Stomach smooth muscle (tissue), 2 donors: ENCODE data around the gene DEK.

Experiments used
- H3K27ac ChIP-seq: one replicate; pipeline ENCODE4 v1.7.0; 2013; ENCODE audit warnings: mild to moderate bottlenecking, low read length, inconsistent platforms
- H3K27me3 ChIP-seq, 2 donors: one replicate each; pipeline ENCODE4 v1.7.0; 2013; ENCODE audit warnings: low read length in 2 of 2; ENCODE audit not compliant: insufficient read depth in 2 of 2, control insufficient read depth in 1 of 2
- H3K36me3 ChIP-seq, 2 donors: one replicate each; pipeline ENCODE4 v1.7.0; 2013; ENCODE audit warnings: low read length in 2 of 2; ENCODE audit not compliant: control insufficient read depth in 2 of 2, insufficient read depth in 2 of 2
- H3K4me1 ChIP-seq: one replicate; pipeline ENCODE4 v1.7.0; 2013; ENCODE audit warnings: low read length; ENCODE audit not compliant: control insufficient read depth, insufficient read depth
- H3K4me3 ChIP-seq, 2 donors: one replicate each; pipeline ENCODE4 v1.7.0; 2013; ENCODE audit warnings: low read length in 2 of 2
- H3K9ac ChIP-seq, 2 donors: one replicate each; pipeline ENCODE4 v1.7.0; 2013; ENCODE audit warnings: low read length in 2 of 2, mild to moderate bottlenecking in 1 of 2
- H3K9me3 ChIP-seq, 2 donors: one replicate each; pipeline ENCODE4 v1.7.0; 2013; ENCODE audit warnings: low read length in 2 of 2; ENCODE audit not compliant: control insufficient read depth in 2 of 2
- donor health status: healthy.
- donor health status: Pancreatic carcinoma.

DEK gene

DNA sequence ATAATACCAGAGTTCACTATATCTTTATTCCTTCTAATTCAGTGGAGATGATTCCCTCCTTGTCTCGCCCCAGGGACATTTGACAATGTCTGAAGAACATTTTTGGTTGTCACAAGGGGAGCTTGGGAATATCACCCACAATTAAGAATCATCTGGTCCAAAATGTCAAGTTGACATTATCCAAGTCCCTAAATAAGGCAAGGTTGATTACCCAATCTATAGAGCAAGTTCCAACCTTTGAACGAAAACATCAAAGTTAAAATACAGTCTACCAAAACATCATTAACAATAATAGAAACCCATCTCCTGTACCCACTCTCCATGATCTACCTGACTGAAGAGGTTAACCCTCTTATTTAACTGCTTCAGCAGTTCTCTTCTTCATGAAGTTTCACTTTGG, 15.6 kb downstream of the DEK start:
- Histone ChIP-seq H3K4me1 (no peaks in the 10 kb centered on the region), H3K9ac (no peak overlapping the region), H3K9me3 (no peaks in the 10 kb centered on the region), H3K36me3 (peaks cover 2 to 25% of the 10 kb centered on the region in 2 donors), H3K27ac (no peak overlapping the region), H3K4me3 (no peak overlapping the region), H3K27me3 (no peaks in the 10 kb centered on the region)

DNA sequence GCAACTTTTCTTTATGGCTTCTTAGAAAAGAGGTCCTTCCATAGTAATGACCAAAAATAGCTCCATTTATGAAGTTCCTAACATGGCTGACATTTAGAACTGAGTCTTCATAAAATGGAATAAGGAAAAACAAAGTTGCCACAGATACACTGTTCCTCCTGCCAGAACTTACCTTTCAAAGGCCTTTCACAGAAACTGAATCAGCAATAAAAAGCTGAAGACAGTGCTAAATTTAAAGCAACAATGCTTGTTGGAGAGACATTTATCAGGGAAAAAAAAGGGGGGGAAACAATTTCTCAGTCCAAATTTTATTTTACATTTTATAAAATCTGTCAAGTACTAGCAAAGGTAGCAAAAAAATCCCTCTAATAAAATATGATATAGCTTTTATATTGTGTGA, 17.3 kb downstream of the DEK start:
- peaks cover 12 to 33% of the 10 kb centered on the region in 2 donors for H3K36me3 ChIP-seq
- H3K9ac ChIP-seq = no peak overlapping the region
- H3K27me3 ChIP-seq = no peaks in the 10 kb centered on the region
- no peak overlapping the region for H3K4me3 ChIP-seq
- no peak overlapping the region for H3K27ac ChIP-seq
- H3K4me1 ChIP-seq = no peaks in the 10 kb centered on the region
- no peaks in the 10 kb centered on the region for H3K9me3 ChIP-seq

DNA sequence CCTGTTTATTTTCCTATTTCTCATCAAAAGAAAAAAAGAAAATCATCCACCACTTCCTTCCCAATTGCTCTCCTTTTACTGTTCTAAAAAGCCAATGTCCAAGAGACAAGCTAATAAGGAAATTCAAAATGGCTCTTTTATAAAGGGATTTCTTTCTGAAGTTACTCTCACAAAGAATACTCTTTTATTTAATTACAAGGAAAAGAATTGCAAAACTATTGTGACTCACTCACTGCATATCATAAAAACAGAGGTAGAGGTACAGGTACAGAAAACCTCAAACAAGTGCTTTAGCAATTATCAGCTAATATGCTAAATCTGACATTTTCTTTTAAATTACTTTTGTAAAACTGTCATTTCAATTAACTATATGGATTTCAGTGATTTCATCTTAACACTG, 18.1 kb downstream of the DEK start:
- Histone ChIP-seq H3K4me3 (no peak overlapping the region), H3K27ac (no peak overlapping the region), H3K9me3 (no peaks in the 10 kb centered on the region), H3K4me1 (no peaks in the 10 kb centered on the region), H3K9ac (no peak overlapping the region), H3K36me3 (peaks cover 13 to 29% of the 10 kb centered on the region in 2 donors), H3K27me3 (no peaks in the 10 kb centered on the region)

DNA sequence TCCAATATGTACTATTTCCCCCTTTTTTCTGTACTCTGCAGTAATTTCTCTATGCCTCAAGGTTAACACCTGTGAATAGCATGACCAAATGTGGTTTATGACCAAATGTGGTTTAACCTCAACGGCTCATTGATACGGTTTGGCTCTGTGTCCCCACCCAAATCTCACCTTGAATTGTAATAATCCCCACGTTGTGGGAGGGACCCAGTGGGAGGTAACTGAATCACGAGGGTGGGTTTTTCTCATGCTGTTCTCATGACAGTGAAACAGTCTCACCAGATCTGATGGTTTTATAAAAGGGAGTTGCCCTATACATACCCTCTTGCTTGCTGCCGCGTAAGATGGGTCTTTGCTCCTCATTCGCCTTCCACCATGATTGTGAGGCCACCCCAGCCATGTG, 18.7 kb downstream of the DEK start:
- H3K36me3 ChIP-seq = peaks cover 13 to 29% of the 10 kb centered on the region in 2 donors
- H3K27ac ChIP-seq = no peak overlapping the region
- no peaks in the 10 kb centered on the region for H3K27me3 ChIP-seq
- no peak overlapping the region for H3K4me3 ChIP-seq
- no peaks in the 10 kb centered on the region for H3K9me3 ChIP-seq
- H3K9ac ChIP-seq = no peak overlapping the region
- no peaks in the 10 kb centered on the region for H3K4me1 ChIP-seq

DNA sequence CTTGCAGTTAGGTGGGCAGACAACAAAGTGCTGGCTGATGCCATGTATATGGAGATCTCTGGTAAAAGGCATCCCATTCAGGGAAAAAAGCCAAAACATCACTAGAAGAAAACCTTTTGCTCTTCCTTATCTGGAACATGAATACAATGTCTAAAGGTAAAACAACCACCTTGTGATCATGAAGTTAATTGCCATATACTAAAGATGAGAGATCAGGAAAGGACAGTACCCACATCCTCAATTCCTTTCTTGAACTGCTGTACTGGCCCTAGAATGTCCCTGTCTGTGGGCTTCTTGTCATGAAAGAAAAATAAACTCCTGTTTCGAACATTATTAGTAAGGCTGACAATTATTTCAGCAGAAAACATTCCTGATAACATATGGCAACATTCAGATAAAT, 19.3 kb downstream of the DEK start:
- Histone ChIP-seq H3K27ac (no peak overlapping the region), H3K9ac (no peak overlapping the region), H3K4me3 (no peak overlapping the region), H3K36me3 (peaks cover 13 to 29% of the 10 kb centered on the region in 2 donors), H3K9me3 (no peaks in the 10 kb centered on the region), H3K27me3 (no peaks in the 10 kb centered on the region), H3K4me1 (no peaks in the 10 kb centered on the region)

DNA sequence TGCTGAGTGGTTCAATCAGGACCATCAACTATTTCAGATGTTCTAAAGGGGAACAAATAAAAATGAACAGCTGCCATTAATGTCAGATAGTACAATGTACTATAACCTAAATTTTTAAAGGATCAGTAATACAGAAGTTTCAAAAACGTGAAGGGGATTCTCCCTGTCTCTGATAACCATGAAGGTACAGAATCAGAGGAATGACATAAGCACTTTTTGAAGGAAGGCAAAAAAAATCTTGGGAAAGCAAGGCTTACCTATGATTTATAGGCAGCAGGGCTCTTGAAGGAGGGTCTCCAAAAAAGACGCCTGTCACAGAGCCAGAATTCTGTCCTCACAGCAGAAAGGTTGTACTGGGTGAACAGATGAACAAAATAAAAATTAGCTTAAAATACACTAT, 20.1 kb downstream of the DEK start:
- H3K27me3 ChIP-seq = no peaks in the 10 kb centered on the region
- no peak overlapping the region for H3K9ac ChIP-seq
- H3K4me3 ChIP-seq = no peak overlapping the region
- H3K36me3 ChIP-seq = peaks cover 13 to 28% of the 10 kb centered on the region in 2 donors
- no peaks in the 10 kb centered on the region for H3K4me1 ChIP-seq
- no peak overlapping the region for H3K27ac ChIP-seq
- no peaks in the 10 kb centered on the region for H3K9me3 ChIP-seq

DNA sequence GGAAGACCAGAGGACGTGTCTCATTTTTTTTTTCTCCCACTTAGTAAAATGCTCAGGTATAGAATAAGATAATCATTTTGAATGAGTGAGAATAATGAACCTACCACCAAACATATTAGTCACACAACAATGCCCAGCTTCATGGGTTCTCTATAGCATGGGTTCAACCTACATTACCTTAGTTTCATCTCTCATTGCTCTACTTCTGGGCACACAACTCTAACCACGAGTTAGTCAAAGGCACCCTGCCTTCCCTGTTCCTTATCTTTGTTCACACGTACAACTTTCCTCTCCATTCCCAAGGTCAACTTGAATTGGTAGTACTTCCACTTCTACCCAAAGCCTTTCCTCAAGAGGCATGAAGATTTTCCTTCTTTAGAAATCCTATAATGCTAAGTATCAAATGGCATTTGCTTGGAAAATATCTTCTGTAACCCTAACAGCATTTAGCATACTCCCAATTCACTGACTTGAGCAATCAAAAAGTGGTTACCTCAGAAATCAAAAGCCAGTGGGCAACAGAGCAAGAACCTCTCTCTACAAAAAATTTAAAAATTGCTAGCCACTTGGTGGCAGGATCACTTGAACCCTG, 20.9 kb downstream of the DEK start:
- Histone ChIP-seq H3K9me3 (no peaks in the 10 kb centered on the region), H3K36me3 (peaks cover 13 to 26% of the 10 kb centered on the region in 2 donors), H3K9ac (no peak overlapping the region), H3K27me3 (no peaks in the 10 kb centered on the region), H3K4me1 (no peaks in the 10 kb centered on the region), H3K27ac (no peak overlapping the region), H3K4me3 (no peak overlapping the region)

DNA sequence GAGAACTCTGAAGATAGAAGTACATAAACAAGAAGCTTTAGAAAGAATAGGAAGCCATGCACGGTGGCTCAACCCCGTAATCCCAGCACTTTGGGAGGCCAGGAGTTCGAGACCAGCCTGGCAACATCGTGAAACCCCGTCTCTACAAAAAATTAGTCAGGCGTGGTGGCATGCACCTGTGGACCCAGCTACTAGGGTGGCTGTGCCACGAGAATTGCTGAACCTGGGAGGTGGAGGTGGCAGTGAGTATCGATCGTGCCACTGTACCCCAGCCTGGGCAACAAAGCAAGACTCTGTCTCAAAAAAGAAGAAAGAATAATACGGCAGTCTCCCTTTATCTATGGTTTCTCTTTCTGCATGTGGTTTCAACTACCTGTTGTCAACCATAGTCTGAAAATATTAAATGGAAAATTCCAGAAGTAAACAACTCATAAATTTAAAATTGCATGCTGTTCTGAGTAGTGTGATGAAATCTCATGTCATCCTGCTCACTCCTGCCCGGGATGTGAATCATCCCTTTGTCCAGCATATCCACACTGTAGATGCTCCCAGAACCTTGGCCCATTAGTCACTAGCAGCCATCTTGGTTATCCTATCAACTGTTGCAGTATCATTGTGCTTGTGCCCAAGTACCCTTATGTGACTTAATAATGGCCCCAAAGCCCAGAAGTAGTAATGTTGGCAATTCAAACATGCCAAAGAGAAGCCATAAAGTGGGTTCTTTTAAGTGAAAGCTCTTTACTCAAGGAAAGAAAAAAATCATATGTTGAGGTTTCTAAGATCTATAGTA, 22.1 kb downstream of the DEK start:
- H3K36me3 ChIP-seq = peaks cover 13 to 23% of the 10 kb centered on the region in 2 donors
- no peaks in the 10 kb centered on the region for H3K9me3 ChIP-seq
- no peak overlapping the region for H3K4me3 ChIP-seq
- no peak overlapping the region for H3K9ac ChIP-seq
- no peaks in the 10 kb centered on the region for H3K4me1 ChIP-seq
- no peaks in the 10 kb centered on the region for H3K27me3 ChIP-seq
- no peak overlapping the region for H3K27ac ChIP-seq

DNA sequence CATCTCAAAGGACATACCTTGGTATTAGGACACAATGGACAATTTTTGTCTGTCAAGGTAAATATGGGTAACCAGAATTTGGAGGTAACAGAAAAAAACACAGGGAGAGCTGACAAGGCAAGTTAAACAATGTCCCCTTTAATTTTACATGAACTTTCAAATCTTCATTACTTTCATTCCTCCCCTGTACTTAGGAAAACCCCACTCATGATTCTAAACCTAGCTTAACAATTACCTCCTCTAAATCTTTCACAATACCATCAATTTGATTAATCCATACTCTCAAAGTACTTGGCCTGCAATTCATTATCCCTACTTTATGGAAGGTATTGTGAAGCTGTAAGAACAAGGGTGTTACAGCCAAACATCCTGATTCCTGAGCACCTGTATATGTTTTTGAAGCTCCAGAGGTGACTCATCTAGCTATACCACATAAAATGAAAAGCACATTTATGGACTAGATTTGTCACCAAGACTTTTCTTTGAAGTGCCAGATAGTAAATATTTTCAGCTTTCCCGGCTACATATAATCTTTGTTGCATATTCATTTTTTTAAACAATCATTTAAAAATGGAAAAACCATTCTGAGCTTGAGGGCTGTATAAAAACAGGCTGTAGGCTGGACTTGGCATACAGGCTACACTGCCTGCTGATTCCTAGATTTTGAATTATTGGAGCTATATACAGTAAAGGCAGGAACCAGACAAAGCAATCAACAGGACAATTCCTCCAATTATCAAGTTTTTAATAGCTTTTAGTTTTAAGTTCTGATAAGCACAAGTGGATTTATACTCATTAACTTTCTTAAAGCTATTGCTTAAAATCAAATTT, 22.9 kb downstream of the DEK start:
- H3K27ac ChIP-seq = no peak overlapping the region

DNA sequence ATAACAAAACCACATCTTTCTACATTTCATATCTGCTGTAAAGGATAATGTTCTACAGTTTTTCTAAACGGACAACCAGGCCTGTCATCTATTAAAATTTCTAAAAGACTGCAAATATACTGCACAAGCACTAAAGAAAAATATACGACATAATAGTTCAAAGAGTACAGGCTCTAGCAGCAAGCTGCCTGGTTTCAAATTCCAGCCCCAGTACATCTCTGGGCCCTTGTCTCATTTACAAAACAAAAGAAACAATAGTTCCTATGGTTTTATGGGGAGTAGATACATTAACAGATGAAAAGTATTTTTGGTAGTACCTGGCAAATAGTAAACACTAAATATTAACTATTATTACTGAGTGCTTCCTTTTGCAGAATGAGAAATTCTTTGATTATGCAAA, 24.1 kb downstream of the DEK start:
- Histone ChIP-seq H3K27ac (no peak overlapping the region), H3K4me1 (no peaks in the 10 kb centered on the region), H3K36me3 (peaks cover 18 to 28% of the 10 kb centered on the region in 2 donors), H3K9me3 (no peaks in the 10 kb centered on the region), H3K27me3 (no peaks in the 10 kb centered on the region), H3K4me3 (no peak overlapping the region), H3K9ac (no peak overlapping the region)

More for the DNA sequence above, 22.9 kb downstream of the DEK start:
- Histone ChIP-seq H3K9me3 (no peaks in the 10 kb centered on the region), H3K4me3 (no peak overlapping the region), H3K4me1 (no peaks in the 10 kb centered on the region), H3K36me3 (peaks cover 13 to 23% of the 10 kb centered on the region in 2 donors), H3K27me3 (no peaks in the 10 kb centered on the region), H3K9ac (no peak overlapping the region)
